Measurements from ENCODE around the gene LMOD1.

DNA sequence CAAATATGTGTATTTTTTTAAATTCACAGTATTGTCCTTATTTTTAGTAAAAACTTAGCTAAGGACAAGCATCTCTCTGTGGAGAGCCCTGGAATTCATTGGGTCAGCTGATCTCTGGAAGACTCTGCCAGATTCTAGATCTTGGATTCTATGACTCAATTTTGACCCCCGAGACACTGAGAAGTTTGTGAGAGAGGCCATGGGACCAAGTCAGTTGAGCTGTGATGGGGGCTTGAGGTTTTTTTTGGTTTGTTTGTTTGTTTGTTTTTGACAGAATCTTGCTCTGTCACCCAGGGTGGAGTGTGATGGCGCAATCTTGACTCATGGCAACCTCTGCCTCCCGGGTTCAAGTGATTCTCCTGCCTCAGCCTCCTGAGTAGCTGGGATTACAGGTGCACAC lies 44.1 kb downstream of the LMOD1 start:
- TF ChIP-seq, protein P1, sequence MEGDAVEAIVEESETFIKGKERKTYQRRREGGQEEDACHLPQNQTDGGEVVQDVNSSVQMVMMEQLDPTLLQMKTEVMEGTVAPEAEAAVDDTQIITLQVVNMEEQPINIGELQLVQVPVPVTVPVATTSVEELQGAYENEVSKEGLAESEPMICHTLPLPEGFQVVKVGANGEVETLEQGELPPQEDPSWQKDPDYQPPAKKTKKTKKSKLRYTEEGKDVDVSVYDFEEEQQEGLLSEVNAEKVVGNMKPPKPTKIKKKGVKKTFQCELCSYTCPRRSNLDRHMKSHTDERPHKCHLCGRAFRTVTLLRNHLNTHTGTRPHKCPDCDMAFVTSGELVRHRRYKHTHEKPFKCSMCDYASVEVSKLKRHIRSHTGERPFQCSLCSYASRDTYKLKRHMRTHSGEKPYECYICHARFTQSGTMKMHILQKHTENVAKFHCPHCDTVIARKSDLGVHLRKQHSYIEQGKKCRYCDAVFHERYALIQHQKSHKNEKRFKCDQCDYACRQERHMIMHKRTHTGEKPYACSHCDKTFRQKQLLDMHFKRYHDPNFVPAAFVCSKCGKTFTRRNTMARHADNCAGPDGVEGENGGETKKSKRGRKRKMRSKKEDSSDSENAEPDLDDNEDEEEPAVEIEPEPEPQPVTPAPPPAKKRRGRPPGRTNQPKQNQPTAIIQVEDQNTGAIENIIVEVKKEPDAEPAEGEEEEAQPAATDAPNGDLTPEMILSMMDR (IDR thresholded peaks at IDR 0.05) = no peak
- TF ChIP-seq EZH2 (IDR thresholded peaks at IDR 0.05; ENCODE audit: borderline replicate concordance, insufficient read depth, low read depth, low read length, poor library complexity, severe bottlenecking) = no peak

Measured in B cell (primary cell).